ENCODE data around the gene DNAH8.

DNA sequence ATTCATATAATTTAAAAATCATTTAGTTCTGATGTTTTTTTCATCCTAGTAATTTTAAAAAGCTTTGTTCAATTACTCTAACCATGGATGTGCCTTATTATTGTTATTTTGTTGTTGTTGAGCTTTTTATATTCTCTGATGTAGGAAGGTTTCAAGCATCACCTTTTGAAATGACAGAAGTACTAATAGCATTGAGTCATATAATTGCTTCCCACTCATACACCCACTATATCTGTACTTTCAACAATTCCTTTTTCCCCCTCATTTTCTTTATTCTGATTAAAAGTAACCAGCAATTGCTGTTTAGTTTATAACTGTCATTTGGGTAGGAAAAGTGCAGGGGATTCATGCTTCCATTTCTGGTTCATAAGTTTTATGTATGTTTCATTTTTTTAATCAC lies 38.6 kb downstream of the DNAH8 start:
- TF ChIP-seq POLR2A (IDR thresholded peaks at IDR 0.05; ENCODE audit: low read length) (no peak), GATA1 (IDR thresholded peaks at IDR 0.05; ENCODE audit: low read depth, low read length) (no peak)
